Cardiac muscle cell (in vitro differentiated cells and primary cell): Measurements from ENCODE around the gene PRRT1B. TPM values are rescaled to one million over a fixed set of nuclear protein-coding genes. Genes with fewer than 3 reads are reported as not detected.

ENCODE experiments used
- DNase-seq, 2 donors: peaks; one replicate each; pipeline versions ENCODE4 v3.0.0 to v3.0.0-alpha.2; 2010 to 2017; ENCODE audit warnings: low read depth in 1 of 2, low spot score in 1 of 2
- H3K27ac ChIP-seq: fragments of 200-600 bp; sonication (generic); 2 replicates; pipeline ENCODE4 v1.5.1; 2016
- H3K27me3 ChIP-seq: fragments of 200-600 bp; sonication (generic); 2 replicates; pipeline ENCODE4 v1.6.0; 2016; ENCODE audit warnings: control low read depth
- H3K36me3 ChIP-seq: fragments of 200-600 bp; sonication (generic); 2 replicates; pipeline ENCODE4 v1.5.1; 2016; ENCODE audit warnings: control low read depth
- H3K4me1 ChIP-seq: fragments of 200-600 bp; sonication (generic); 2 replicates; pipeline ENCODE4 v1.8.1; 2017; ENCODE audit warnings: low read depth, mild to moderate bottlenecking, mixed run types
- H3K4me3 ChIP-seq: fragments of 200-600 bp; sonication (generic); 2 replicates; pipeline ENCODE4 v1.5.1; 2016; ENCODE audit warnings: mild to moderate bottlenecking
- H3K9me3 ChIP-seq: fragments of 200-600 bp; sonication (generic); 2 replicates; pipeline ENCODE4 v1.5.1; 2017; ENCODE audit warnings: low read depth, mild to moderate bottlenecking, control low read depth
- CTCF ChIP-seq: IDR thresholded peaks from 2 replicates; pipeline ENCODE4 v1.5.1; 2012; ENCODE audit warnings: low read depth, mild to moderate bottlenecking, low read length
- polyA plus RNA-seq: library from polyadenylated mRNA; unstranded; fragments of >200 nt; fragmentation: Nextera tagmentation; extraction: Ambion mirVana; gene quantifications from 2 replicates; pipeline ENCODE4 v1.2.1, GENCODE V29; 2016
- total RNA-seq: library from RNA; depleted of rRNA; stranded (reverse); fragments of >200 nt; gene quantifications from 2 replicates; pipeline ENCODE4 v1.2.3, GENCODE V29; 2016

Gene PRRT1B
- total and polyA plus RNA-seq, 2 experiments from 2014 or later: not detected

GRCh38 chr9:131528886-131529505 lies 16.3 kb upstream of the PRRT1B start:
- no peak overlapping the region for H3K27ac ChIP-seq
- no peaks in the 10 kb centered on the region for H3K4me1 ChIP-seq
- no peak for TF ChIP-seq CTCF
- H3K27me3 ChIP-seq: no peaks in the 10 kb centered on the region
- peaks cover 17% of the 10 kb centered on the region for H3K36me3 ChIP-seq
- no peak for DNase-seq
- no peak overlapping the region for H3K4me3 ChIP-seq
- no peaks in the 10 kb centered on the region for H3K9me3 ChIP-seq

- peak overlapping the region; percentile 92 for H3K4me3 ChIP-seq
- DNase-seq: no peak
- peaks cover 13% of the 10 kb centered on the region for H3K36me3 ChIP-seq
- peaks cover 2% of the 10 kb centered on the region for H3K4me1 ChIP-seq
- H3K27me3 ChIP-seq: no peaks in the 10 kb centered on the region
- no peaks in the 10 kb centered on the region for H3K9me3 ChIP-seq
- H3K27ac ChIP-seq: no peak overlapping the region
- no peak for TF ChIP-seq CTCF
Measured at GRCh38 chr9:131529597-131530545, 15.5 kb upstream of the PRRT1B start.

GRCh38 chr9:131530546-131530919 lies 14.8 kb upstream of the PRRT1B start:
- no peaks in the 10 kb centered on the region for H3K27me3 ChIP-seq
- TF ChIP-seq CTCF: peak; percentile 10
- peak; percentile 34 to 50 for DNase-seq

GRCh38 chr9:131530920-131531832 lies 14.1 kb upstream of the PRRT1B start, which contains the start of gene UCK1:
Gene UCK1, minus strand, starts transcription at chr9:131531263. Its CDS starts 89 bp downstream, at chr9:131531174.
- H3K4me1 ChIP-seq: peaks cover 5% of the 10 kb centered on the region
- H3K36me3 ChIP-seq: peaks cover 7% of the 10 kb centered on the region
- H3K27me3 ChIP-seq: no peaks in the 10 kb centered on the region
- H3K27ac ChIP-seq: peak within 1 kb of the TSS; percentile 47
- DNase-seq: peak; percentile 87 to 92
- TF ChIP-seq CTCF: no peak
- H3K9me3 ChIP-seq: no peaks in the 10 kb centered on the region
- H3K4me3 ChIP-seq: peak within 1 kb of the TSS; percentile 92

More at GRCh38 chr9:131530546-131530919, 14.8 kb upstream of the PRRT1B start:
- Histone ChIP-seq H3K27ac (no peak overlapping the region), H3K4me1 (peaks cover 5% of the 10 kb centered on the region), H3K9me3 (no peaks in the 10 kb centered on the region), H3K4me3 (peak overlapping the region; percentile 92), H3K36me3 (peaks cover 12% of the 10 kb centered on the region)

GRCh38 chr9:131534721-131535237 lies 10.5 kb upstream of the PRRT1B start:
- TF ChIP-seq CTCF: no peak
- DNase-seq: no peak
- Histone ChIP-seq H3K27me3 (no peaks in the 10 kb centered on the region), H3K9me3 (no peaks in the 10 kb centered on the region), H3K4me1 (peaks cover 5% of the 10 kb centered on the region), H3K4me3 (no peak overlapping the region), H3K27ac (no peak overlapping the region), H3K36me3 (no peaks in the 10 kb centered on the region)
